Measurements from ENCODE around the gene ZFP36L2.

Gene ZFP36L2

GRCh38 chr2:43218702-43219382 lies 7.6 kb downstream of the ZFP36L2 start (continued):
- TF ChIP-seq, protein P1, sequence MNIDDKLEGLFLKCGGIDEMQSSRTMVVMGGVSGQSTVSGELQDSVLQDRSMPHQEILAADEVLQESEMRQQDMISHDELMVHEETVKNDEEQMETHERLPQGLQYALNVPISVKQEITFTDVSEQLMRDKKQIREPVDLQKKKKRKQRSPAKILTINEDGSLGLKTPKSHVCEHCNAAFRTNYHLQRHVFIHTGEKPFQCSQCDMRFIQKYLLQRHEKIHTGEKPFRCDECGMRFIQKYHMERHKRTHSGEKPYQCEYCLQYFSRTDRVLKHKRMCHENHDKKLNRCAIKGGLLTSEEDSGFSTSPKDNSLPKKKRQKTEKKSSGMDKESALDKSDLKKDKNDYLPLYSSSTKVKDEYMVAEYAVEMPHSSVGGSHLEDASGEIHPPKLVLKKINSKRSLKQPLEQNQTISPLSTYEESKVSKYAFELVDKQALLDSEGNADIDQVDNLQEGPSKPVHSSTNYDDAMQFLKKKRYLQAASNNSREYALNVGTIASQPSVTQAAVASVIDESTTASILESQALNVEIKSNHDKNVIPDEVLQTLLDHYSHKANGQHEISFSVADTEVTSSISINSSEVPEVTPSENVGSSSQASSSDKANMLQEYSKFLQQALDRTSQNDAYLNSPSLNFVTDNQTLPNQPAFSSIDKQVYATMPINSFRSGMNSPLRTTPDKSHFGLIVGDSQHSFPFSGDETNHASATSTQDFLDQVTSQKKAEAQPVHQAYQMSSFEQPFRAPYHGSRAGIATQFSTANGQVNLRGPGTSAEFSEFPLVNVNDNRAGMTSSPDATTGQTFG (tag by site-specific recombination; IDR thresholded peaks at IDR 0.05; ENCODE audit: borderline replicate concordance), result no peak
- TF ChIP-seq EGR2 (tag by site-specific recombination; IDR thresholded peaks at IDR 0.05; ENCODE audit: low read depth), result peak; percentile 100
- TF ChIP-seq WT1 (tag by site-specific recombination; IDR thresholded peaks at IDR 0.05), result no peak

DNA sequence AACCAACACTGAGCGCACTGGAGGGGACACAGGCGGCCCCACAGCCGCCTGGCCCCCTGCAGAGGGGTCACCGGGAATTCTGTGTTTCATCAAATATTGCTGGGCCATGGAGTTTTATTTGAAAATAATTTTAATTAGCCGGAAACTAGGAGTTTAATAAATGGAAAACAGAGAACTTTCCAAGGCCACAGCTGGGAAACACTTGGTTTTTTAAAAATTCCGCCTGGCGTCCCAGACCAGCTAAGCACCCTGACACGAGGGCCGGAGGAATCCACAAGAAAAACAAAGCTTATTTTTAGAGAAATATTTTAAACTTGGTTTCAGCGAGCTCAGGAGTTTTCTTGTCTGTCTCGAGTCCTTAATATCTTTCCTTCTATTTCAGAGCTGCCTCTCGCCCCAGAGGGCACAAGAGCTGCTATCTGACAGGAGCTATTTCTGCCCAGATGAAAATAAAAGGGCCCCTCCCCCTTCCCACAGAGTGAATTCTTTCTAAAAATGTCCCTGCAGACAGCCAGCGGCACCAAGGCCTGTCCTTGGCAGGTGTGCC lies 8.2 kb downstream of the ZFP36L2 start:
- Histone ChIP-seq H3K4me1 (ENCODE audit: control insufficient read depth, insufficient read depth, low read length) (peaks cover 27% of the 10 kb centered on the region), H3K9me3 (ENCODE audit: control insufficient read depth, insufficient read depth, low read depth, low read length) (no peaks in the 10 kb centered on the region), H3K36me3 (ENCODE audit: control insufficient read depth in 2 of 2, insufficient read depth in 1 of 2, low read length in 2 of 2) (peaks cover 0 to 10% of the 10 kb centered on the region in 2 experiments; a peak in 1 of 3 replicates), H3K4me3 (ENCODE audit: low read depth, low read length) (no peak overlapping the region), H3K27ac (ENCODE audit: extremely low read depth, low read depth, low read length) (peak overlapping the region; percentile 92; the same call in 1 of the 2 replicates)
- CTCF ChIA-PET, result interaction anchor here (0.9 to 4.1 kb wide), 3 partner anchors 11 to 43 kb away, joined by 3 to 25 read pairs (median 3); no protein-coding TSS in a partner anchor
- TF ChIP-seq ZNF335 (tag by site-specific recombination; conservative IDR thresholded peaks at IDR 0.05) (peak; percentile 6), ZNF629 (tag by site-specific recombination; IDR thresholded peaks at IDR 0.05) (no peak), GLIS1 (tag by site-specific recombination; IDR thresholded peaks at IDR 0.05) (peak; percentile 20; the same call in 1 of the 2 replicates), ZNF423 (tag by site-specific recombination; IDR thresholded peaks at IDR 0.05) (0 out of 2 replicates have a peak, but pooled peaks have one; percentile 4)
- POLR2A ChIA-PET, result interaction anchor here (1.2 to 1.7 kb wide), 2 partner anchors 9 to 84 kb away, joined by 4 to 6 read pairs; partner anchors contain the start of gene ZFP36L2

- POLR2A ChIA-PET, result interaction anchor here (0.7 to 2.2 kb wide), 4 partner anchors 9 to 83 kb away, joined by 4 to 10 read pairs (median 8); partner anchors contain the start of gene ZFP36L2
- H3K9me3 ChIP-seq (ENCODE audit: control insufficient read depth, insufficient read depth, low read depth, low read length), result no peaks in the 10 kb centered on the region
- peaks cover 27% of the 10 kb centered on the region for H3K4me1 ChIP-seq (ENCODE audit: control insufficient read depth, insufficient read depth, low read length)
- H3K36me3 ChIP-seq (ENCODE audit: control insufficient read depth in 2 of 2, insufficient read depth in 1 of 2, low read length in 2 of 2), result peaks cover 0 to 3% of the 10 kb centered on the region in 2 experiments; a peak in 1 of 3 replicates
- CTCF ChIA-PET, result interaction anchor here (0.9 to 4.1 kb wide), 4 partner anchors 12 to 389 kb away, joined by 3 to 25 read pairs (median 3); no protein-coding TSS in a partner anchor
- no peak overlapping the region for H3K27ac ChIP-seq (ENCODE audit: extremely low read depth, low read depth, low read length)
- no peak overlapping the region for H3K4me3 ChIP-seq (ENCODE audit: low read depth, low read length)
- TF ChIP-seq ZNF214 (tag by site-specific recombination; IDR thresholded peaks at IDR 0.05; ENCODE audit: borderline replicate concordance), result no peak
- TF ChIP-seq ZBTB6 (tag by site-specific recombination; IDR thresholded peaks at IDR 0.05), result no peak
- TF ChIP-seq ZNF433 (tag by site-specific recombination; IDR thresholded peaks at IDR 0.05; ENCODE audit: low read depth), result no peak
- no peak for TF ChIP-seq ZNF707 (tag by site-specific recombination; IDR thresholded peaks at IDR 0.05)
- TF ChIP-seq ZIC2 (tag by site-specific recombination; IDR thresholded peaks at IDR 0.05), result peak; percentile 99
- TF ChIP-seq SP7 (tag by site-specific recombination; IDR thresholded peaks at IDR 0.05), result no peak
- TF ChIP-seq ZNF114 (tag by site-specific recombination; IDR thresholded peaks at IDR 0.05), result no peak
- TF ChIP-seq ZXDB (tag by site-specific recombination; IDR thresholded peaks at IDR 0.05), result no peak
- TF ChIP-seq ZBTB1 (tag by site-specific recombination; IDR thresholded peaks at IDR 0.05), result no peak
- TF ChIP-seq ZNF777 (tag by site-specific recombination; IDR thresholded peaks at IDR 0.05; ENCODE audit: borderline replicate concordance), result no peak
- TF ChIP-seq ZNF768 (tag by site-specific recombination; IDR thresholded peaks at IDR 0.05), result no peak
- peak; percentile 73 for TF ChIP-seq GLIS1 (tag by site-specific recombination; IDR thresholded peaks at IDR 0.05)
- TF ChIP-seq MEIS1 (CRISPR knock-in tag; IDR thresholded peaks at IDR 0.05; ENCODE audit: borderline replicate concordance), result no peak
- no peak for TF ChIP-seq ZNF138 (tag by site-specific recombination; IDR thresholded peaks at IDR 0.05; ENCODE audit: borderline replicate concordance)
Measured at GRCh38 chr2:43217228-43218154, 8.9 kb downstream of the ZFP36L2 start.
